ENCODE data around the gene PF4V1. TPM values are rescaled to one million over a fixed set of nuclear protein-coding genes. Genes with fewer than 3 reads are reported as not detected.
A peak's percentile ranks its signal among the peaks of the same experiment; 100 is the strongest.

PF4V1 gene, protein sequence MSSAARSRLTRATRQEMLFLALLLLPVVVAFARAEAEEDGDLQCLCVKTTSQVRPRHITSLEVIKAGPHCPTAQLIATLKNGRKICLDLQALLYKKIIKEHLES
- total RNA-seq = 0.27 TPM
- under 1 TPM in 2 of 8 donors, not detected in 6; 0.31 to 0.40 TPM for polyA plus RNA-seq (ENCODE audit: insufficient read depth in 1 of 8, insufficient read length in 8 of 8, low replicate concordance in 1 of 8)
- long read RNA-seq, donor 1 = 0 reads
- long read RNA-seq, donor 2 = 0 reads
- long read RNA-seq, donor 3 = 0 reads
- long read RNA-seq, donor 4 = 0 reads
- long read RNA-seq, donor 5 = 0 reads
- long read RNA-seq, donor 6 = 0 reads
- long read RNA-seq, donor 7 = 0 reads
- long read RNA-seq, donor 8 = 0 reads
- long read RNA-seq, donor 9 = 0 reads
- long read RNA-seq, donor 10 = 0 reads
- long read RNA-seq, donor 11 = 0 reads

DNA sequence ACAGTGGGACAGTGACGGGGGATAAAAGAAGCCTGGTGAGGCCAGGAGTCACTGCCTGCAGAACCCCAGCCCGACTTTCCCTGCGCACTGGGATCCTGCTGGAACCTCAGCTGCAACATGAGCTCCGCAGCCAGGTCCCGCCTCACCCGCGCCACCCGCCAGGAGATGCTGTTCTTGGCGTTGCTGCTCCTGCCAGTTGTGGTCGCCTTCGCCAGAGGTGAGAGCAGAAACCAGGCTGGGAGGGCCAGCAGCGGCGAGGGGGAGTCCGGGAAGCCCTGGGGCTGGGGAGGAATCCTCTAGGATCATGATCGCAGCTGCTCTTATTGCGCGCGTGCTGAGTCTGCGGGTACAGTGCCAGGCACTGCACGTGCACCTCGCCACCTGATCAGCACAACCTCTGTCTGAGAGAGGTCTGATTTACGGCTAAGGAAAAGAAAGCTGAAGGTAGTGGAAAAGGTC is at the start of gene PF4V1:
TSS of gene PF4V1 (plus strand) at position 51 of the 459 bp plus-strand sequence. CDS start at position 118, 67 bp downstream.
- no peaks in the 10 kb centered on the region for H3K9me3 ChIP-seq (replicated peaks; ENCODE audit: control insufficient read depth, low read depth, low read length)

DNA sequence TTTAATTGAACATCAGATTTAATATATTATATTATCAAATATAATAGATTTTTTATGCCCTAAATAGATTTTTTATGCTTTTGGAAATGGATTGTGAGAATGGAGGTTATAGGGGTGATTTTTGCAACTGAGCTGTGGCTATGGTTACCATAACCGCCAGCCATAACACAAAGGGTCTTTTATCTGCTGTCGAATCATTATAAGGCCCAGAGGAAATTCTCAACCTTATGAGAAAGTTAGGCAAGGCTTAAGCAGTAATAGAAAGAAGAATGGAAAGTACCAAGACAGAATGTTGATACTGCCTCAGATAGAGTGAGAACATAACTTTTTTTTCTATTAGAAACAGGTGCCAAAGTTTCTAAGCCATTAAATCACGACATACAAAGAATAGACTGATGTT is 42.9 kb upstream of the PF4V1 start:
- Histone ChIP-seq H3K4me3 (ENCODE audit: low read length) (no peak overlapping the region), H3K4me1 (ENCODE audit: control insufficient read depth, insufficient read depth, low read length) (no peaks in the 10 kb centered on the region), H3K27me3 (ENCODE audit: control insufficient read depth, insufficient read depth, low read length) (no peaks in the 10 kb centered on the region), H3K27ac (ENCODE audit: low read length) (no peak overlapping the region), H3K9me3 (replicated peaks; ENCODE audit: control insufficient read depth, low read depth, low read length) (no peaks in the 10 kb centered on the region), H3K36me3 (ENCODE audit: control insufficient read depth, insufficient read depth, low read length) (no peaks in the 10 kb centered on the region)
- WGBS (ENCODE audit: insufficient coverage) = no CpG with 5 or more reads among the region's 3 CpGs
- DNase-seq = no peak

More for the DNA sequence above, at the start of gene PF4V1:
- no peak within 1 kb of the TSS for H3K4me3 ChIP-seq (ENCODE audit: low read length)
- H3K27ac ChIP-seq (ENCODE audit: low read length) = no peak within 1 kb of the TSS
- peaks cover 5% of the 10 kb centered on the region for H3K4me1 ChIP-seq (ENCODE audit: control insufficient read depth, insufficient read depth, low read length)
- no peak for DNase-seq
- no peaks in the 10 kb centered on the region for H3K36me3 ChIP-seq (ENCODE audit: control insufficient read depth, insufficient read depth, low read length)
- WGBS (ENCODE audit: insufficient coverage) = 5% methylated on average over 17 of the region's 22 CpGs
- peaks cover 6% of the 10 kb centered on the region for H3K27me3 ChIP-seq (ENCODE audit: control insufficient read depth, insufficient read depth, low read length)

GRCh38 chr4:73811841-73812240 is 41.3 kb upstream of the PF4V1 start:
- DNase-seq = no peak
- H3K27me3 ChIP-seq (ENCODE audit: control insufficient read depth, insufficient read depth, low read length) = no peaks in the 10 kb centered on the region
- no peaks in the 10 kb centered on the region for H3K36me3 ChIP-seq (ENCODE audit: control insufficient read depth, insufficient read depth, low read length)
- H3K4me1 ChIP-seq (ENCODE audit: control insufficient read depth, insufficient read depth, low read length) = no peaks in the 10 kb centered on the region
- no peak overlapping the region for H3K27ac ChIP-seq (ENCODE audit: low read length)
- 63% methylated on average over 1 of the region's 1 CpG for WGBS (ENCODE audit: insufficient coverage)
- H3K9me3 ChIP-seq (replicated peaks; ENCODE audit: control insufficient read depth, low read depth, low read length) = no peaks in the 10 kb centered on the region
- no peak overlapping the region for H3K4me3 ChIP-seq (ENCODE audit: low read length)

DNA sequence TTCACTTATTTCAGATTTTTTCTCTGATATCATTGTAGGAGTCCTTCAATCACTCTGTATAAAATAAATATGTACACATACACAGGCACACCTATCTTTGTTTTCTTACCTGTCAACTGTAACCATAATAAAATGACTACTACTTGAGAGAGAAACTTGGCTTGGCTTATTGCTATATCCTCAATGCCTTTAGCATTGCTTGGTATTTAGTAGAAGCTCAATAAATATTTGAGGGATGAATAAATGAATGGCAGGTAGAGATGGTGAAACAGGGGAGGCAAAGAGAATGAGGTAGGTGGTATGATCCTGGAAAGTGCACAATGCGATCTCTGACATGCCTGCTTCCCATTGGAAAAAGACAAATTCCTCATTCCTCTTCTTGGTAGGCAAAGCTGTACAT is 38.4 kb upstream of the PF4V1 start:
- Histone ChIP-seq H3K9me3 (replicated peaks; ENCODE audit: control insufficient read depth, low read depth, low read length) (no peaks in the 10 kb centered on the region), H3K27ac (ENCODE audit: low read length) (no peak overlapping the region), H3K36me3 (ENCODE audit: control insufficient read depth, insufficient read depth, low read length) (no peaks in the 10 kb centered on the region), H3K4me1 (ENCODE audit: control insufficient read depth, insufficient read depth, low read length) (no peaks in the 10 kb centered on the region), H3K27me3 (ENCODE audit: control insufficient read depth, insufficient read depth, low read length) (no peaks in the 10 kb centered on the region), H3K4me3 (ENCODE audit: low read length) (no peak overlapping the region)
- WGBS (ENCODE audit: insufficient coverage) = no CpG with 5 or more reads among the region's 1 CpG
- no peak for DNase-seq

- Histone ChIP-seq H3K36me3 (ENCODE audit: control insufficient read depth, insufficient read depth, low read length) (no peaks in the 10 kb centered on the region), H3K4me3 (ENCODE audit: low read length) (no peak overlapping the region), H3K9me3 (replicated peaks; ENCODE audit: control insufficient read depth, low read depth, low read length) (no peaks in the 10 kb centered on the region), H3K27ac (ENCODE audit: low read length) (no peak overlapping the region), H3K27me3 (ENCODE audit: control insufficient read depth, insufficient read depth, low read length) (no peaks in the 10 kb centered on the region), H3K4me1 (ENCODE audit: control insufficient read depth, insufficient read depth, low read length) (no peaks in the 10 kb centered on the region)
- peak; percentile 18 for DNase-seq
- no CpG with 5 or more reads among the region's 1 CpG for WGBS (ENCODE audit: insufficient coverage)
Measured at GRCh38 chr4:73815145-73815544, 38.0 kb upstream of the PF4V1 start.

GRCh38 chr4:73816814-73817213 is 36.3 kb upstream of the PF4V1 start:
- H3K27me3 ChIP-seq (ENCODE audit: control insufficient read depth, insufficient read depth, low read length) = no peaks in the 10 kb centered on the region
- no peaks in the 10 kb centered on the region for H3K4me1 ChIP-seq (ENCODE audit: control insufficient read depth, insufficient read depth, low read length)
- no peak overlapping the region for H3K4me3 ChIP-seq (ENCODE audit: low read length)
- 47% methylated on average over 2 of the region's 3 CpGs for WGBS (ENCODE audit: insufficient coverage)
- H3K27ac ChIP-seq (ENCODE audit: low read length) = no peak overlapping the region
- no peaks in the 10 kb centered on the region for H3K9me3 ChIP-seq (replicated peaks; ENCODE audit: control insufficient read depth, low read depth, low read length)
- DNase-seq = peak; percentile 60
- no peaks in the 10 kb centered on the region for H3K36me3 ChIP-seq (ENCODE audit: control insufficient read depth, insufficient read depth, low read length)

- Histone ChIP-seq H3K27me3 (ENCODE audit: control insufficient read depth, insufficient read depth, low read length) (no peaks in the 10 kb centered on the region), H3K36me3 (ENCODE audit: control insufficient read depth, insufficient read depth, low read length) (no peaks in the 10 kb centered on the region), H3K4me3 (ENCODE audit: low read length) (no peak overlapping the region), H3K27ac (ENCODE audit: low read length) (no peak overlapping the region), H3K4me1 (ENCODE audit: control insufficient read depth, insufficient read depth, low read length) (no peaks in the 10 kb centered on the region), H3K9me3 (replicated peaks; ENCODE audit: control insufficient read depth, low read depth, low read length) (no peaks in the 10 kb centered on the region)
- no peak for DNase-seq
- WGBS (ENCODE audit: insufficient coverage) = no CpG with 5 or more reads among the region's 1 CpG
Measured at GRCh38 chr4:73817341-73817740, 35.8 kb upstream of the PF4V1 start.

DNA sequence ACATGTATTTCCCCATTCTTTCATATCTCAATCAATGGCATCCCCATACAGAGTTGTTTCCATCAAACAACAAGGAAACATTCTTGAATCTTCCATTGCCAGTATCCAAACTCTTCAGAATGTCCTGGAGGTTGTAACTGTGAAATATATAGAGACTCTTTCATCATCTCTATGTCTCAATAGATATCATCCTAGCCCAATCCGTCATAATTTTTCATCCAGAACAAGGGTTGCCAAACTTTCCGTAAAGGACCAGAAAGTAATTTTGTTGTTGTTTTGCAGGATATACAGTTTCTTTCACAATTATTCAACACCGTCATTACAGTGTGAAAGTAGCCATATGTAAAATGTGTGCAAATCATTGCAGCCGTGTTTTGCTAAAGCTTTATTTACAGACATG is 31.8 kb upstream of the PF4V1 start:
- H3K27ac ChIP-seq (ENCODE audit: low read length) = no peak overlapping the region
- DNase-seq = no peak
- H3K9me3 ChIP-seq (replicated peaks; ENCODE audit: control insufficient read depth, low read depth, low read length) = no peaks in the 10 kb centered on the region
- H3K36me3 ChIP-seq (ENCODE audit: control insufficient read depth, insufficient read depth, low read length) = no peaks in the 10 kb centered on the region
- no peaks in the 10 kb centered on the region for H3K27me3 ChIP-seq (ENCODE audit: control insufficient read depth, insufficient read depth, low read length)
- no CpG with 5 or more reads among the region's 4 CpGs for WGBS (ENCODE audit: insufficient coverage)
- H3K4me1 ChIP-seq (ENCODE audit: control insufficient read depth, insufficient read depth, low read length) = no peaks in the 10 kb centered on the region
- no peak overlapping the region for H3K4me3 ChIP-seq (ENCODE audit: low read length)

GRCh38 chr4:73822389-73822788 is 30.7 kb upstream of the PF4V1 start:
- H3K27ac ChIP-seq (ENCODE audit: low read length) = no peak overlapping the region
- H3K36me3 ChIP-seq (ENCODE audit: control insufficient read depth, insufficient read depth, low read length) = no peaks in the 10 kb centered on the region
- no peaks in the 10 kb centered on the region for H3K9me3 ChIP-seq (replicated peaks; ENCODE audit: control insufficient read depth, low read depth, low read length)
- H3K4me1 ChIP-seq (ENCODE audit: control insufficient read depth, insufficient read depth, low read length) = no peaks in the 10 kb centered on the region
- H3K4me3 ChIP-seq (ENCODE audit: low read length) = no peak overlapping the region
- no peaks in the 10 kb centered on the region for H3K27me3 ChIP-seq (ENCODE audit: control insufficient read depth, insufficient read depth, low read length)
- DNase-seq = no peak
- no CpG with 5 or more reads among the region's 3 CpGs for WGBS (ENCODE audit: insufficient coverage)

GRCh38 chr4:73822812-73823504 is 30.1 kb upstream of the PF4V1 start:
- DNase-seq = peak; percentile 57
- Histone ChIP-seq H3K4me3 (ENCODE audit: low read length) (no peak overlapping the region), H3K36me3 (ENCODE audit: control insufficient read depth, insufficient read depth, low read length) (no peaks in the 10 kb centered on the region), H3K4me1 (ENCODE audit: control insufficient read depth, insufficient read depth, low read length) (no peaks in the 10 kb centered on the region), H3K9me3 (replicated peaks; ENCODE audit: control insufficient read depth, low read depth, low read length) (no peaks in the 10 kb centered on the region), H3K27ac (ENCODE audit: low read length) (no peak overlapping the region), H3K27me3 (ENCODE audit: control insufficient read depth, insufficient read depth, low read length) (no peaks in the 10 kb centered on the region)

All from muscle of leg (tissue), 16 donors.